ENCODE measurements around the gene PTGR2.
"Not testable (repeated sequence)": the region's sequence is repeated elsewhere in the genome, so short reads cannot be mapped to it uniquely, and the experiment has no call there.

Gene PTGR2

GRCh38 chr14:73886449-73887317 lies 35.1 kb downstream of the PTGR2 start, which contains the start of gene ZNF410:
TSS of gene ZNF410 (plus strand) at chr14:73886859. CDS start at chr14:73892176, 5,317 bp downstream.
- DNase-seq (ENCODE audit: low read depth in 2 of 2): peak; percentile 92 to 93

- DNase-seq (ENCODE audit: low read depth in 2 of 2): no peak
These were observed 35.6 kb downstream of the PTGR2 start for GRCh38 chr14:73887318-73887616.

GRCh38 chr14:73887694-73888459 lies 36.2 kb downstream of the PTGR2 start:
- DNase-seq (ENCODE audit: low read depth in 2 of 2): no peak

GRCh38 chr14:73888460-73888725 lies 36.8 kb downstream of the PTGR2 start:
- no peak for DNase-seq (ENCODE audit: low read depth in 2 of 2)

GRCh38 chr14:73888971-73889370 lies 37.3 kb downstream of the PTGR2 start:
- no peak for DNase-seq (ENCODE audit: low read depth in 2 of 2)

GRCh38 chr14:73889376-73889775 lies 37.7 kb downstream of the PTGR2 start:
- DNase-seq (ENCODE audit: low read depth in 2 of 2): no peak

GRCh38 chr14:73894180-73894687 lies 42.6 kb downstream of the PTGR2 start:
- DNase-seq (ENCODE audit: low read depth in 2 of 2): not testable (repeated sequence)

- DNase-seq (ENCODE audit: low read depth in 2 of 2): no peak
These were observed 44.3 kb downstream of the PTGR2 start for GRCh38 chr14:73895939-73896338.

- DNase-seq (ENCODE audit: low read depth in 2 of 2): no peak
These were observed 44.9 kb downstream of the PTGR2 start for GRCh38 chr14:73896521-73896920.

GRCh38 chr14:73903028-73903427 lies 51.4 kb downstream of the PTGR2 start:
- no peak for DNase-seq (ENCODE audit: low read depth in 2 of 2)

- DNase-seq (ENCODE audit: low read depth in 2 of 2): no peak
These were observed 58.0 kb downstream of the PTGR2 start for GRCh38 chr14:73909681-73910080.

GRCh38 chr14:73913256-73913655 lies 61.6 kb downstream of the PTGR2 start:
- no peak for DNase-seq (ENCODE audit: low read depth in 2 of 2)

GRCh38 chr14:73916324-73916723 lies 64.7 kb downstream of the PTGR2 start:
- no peak for DNase-seq (ENCODE audit: low read depth in 2 of 2)

GRCh38 chr14:73919457-73919856 lies 67.8 kb downstream of the PTGR2 start:
- not testable (repeated sequence) for DNase-seq (ENCODE audit: low read depth in 2 of 2)

- DNase-seq (ENCODE audit: low read depth in 2 of 2): no peak
These were observed 72.7 kb downstream of the PTGR2 start for GRCh38 chr14:73924337-73924736.

All from fibroblast of skin of left quadriceps (primary cell).